A673 (cell line): Measurements from ENCODE around the gene PLIN5. TPM values are rescaled to one million over a fixed set of nuclear protein-coding genes. Genes with fewer than 3 reads are reported as not detected.

Experiments used
- BruUV-seq: library from RNA; stranded (reverse); fragments of 400-500 nt; replicated peaks from 2 replicates; lab custom pipeline; 2021; lab: Mats Ljungman, UMichigan
- CTCF ChIA-PET: fragments of 300-600 bp; sonication (Branson Sonifier 250); formaldehyde crosslinking; loops from one replicate; lab custom pipeline; 2022; ENCODE audit warnings: antibody characterized with exemption; lab: Charles Lee
- POLR2A ChIA-PET: fragments of 300-600 bp; sonication (Branson Sonifier 250); formaldehyde crosslinking; loops from one replicate; lab custom pipeline; 2022; ENCODE audit warnings: antibody characterized with exemption; ENCODE audit not compliant: low non-redundant PET; lab: Charles Lee
- DNase-seq: peaks from one replicate; pipeline ENCODE4 v3.0.0-alpha.2; 2015; ENCODE audit warnings: low spot score
- H3K27ac ChIP-seq: fragments of 200-600 bp; sonication (generic); 2 replicates; pipeline ENCODE4 v1.5.1; 2016; ENCODE audit warnings: mixed run types, low read depth, mild to moderate bottlenecking, mixed read lengths, antibody characterized with exemption, low read length; ENCODE audit not compliant: poor library complexity, severe bottlenecking
- H3K27me3 ChIP-seq: fragments of 200-600 bp; sonication (generic); replicated peaks from 2 replicates; pipeline ENCODE4 v1.6.1; 2017; ENCODE audit warnings: mixed run types, low read depth, mild to moderate bottlenecking, mixed read lengths, antibody characterized with exemption, low read length; ENCODE audit not compliant: insufficient read depth, poor library complexity
- H3K36me3 ChIP-seq: fragments of 200-600 bp; sonication (generic); 2 replicates; pipeline ENCODE4 v1.6.1; 2016; ENCODE audit warnings: mixed run types, mild to moderate bottlenecking, mixed read lengths, antibody characterized with exemption, low read length; ENCODE audit not compliant: insufficient read depth, poor library complexity, severe bottlenecking
- H3K4me1 ChIP-seq: fragments of 200-600 bp; sonication (generic); 2 replicates; pipeline ENCODE4 v1.6.1; 2017; ENCODE audit warnings: mixed run types, mild to moderate bottlenecking, mixed read lengths, antibody characterized with exemption, low read length; ENCODE audit not compliant: insufficient read depth, poor library complexity, severe bottlenecking
- H3K4me3 ChIP-seq: fragments of 200-600 bp; sonication (generic); 2 replicates; pipeline ENCODE4 v1.5.1; 2016; ENCODE audit warnings: low read depth, mixed run types, mild to moderate bottlenecking, mixed read lengths, low read length; ENCODE audit not compliant: poor library complexity, severe bottlenecking
- H3K9me3 ChIP-seq: fragments of 200-600 bp; sonication (generic); 2 replicates; pipeline ENCODE4 v1.6.1; 2016; ENCODE audit warnings: mixed run types, low read depth, mild to moderate bottlenecking, mixed read lengths, antibody characterized with exemption, low read length; ENCODE audit not compliant: poor library complexity, severe bottlenecking
- EZH2 ChIP-seq: fragments of 200-600 bp; sonication (generic); IDR thresholded peaks from 2 replicates; pipeline ENCODE4 v1.6.1; 2017; ENCODE audit warnings: borderline replicate concordance, low read depth, mild to moderate bottlenecking, mixed read lengths, antibody characterized with exemption, low read length; ENCODE audit not compliant: poor library complexity, severe bottlenecking
- intact Hi-C: fragments of 100-400 bp; cut with micrococcal nuclease; formaldehyde crosslinking; loops from one replicate; pipeline ENCODE4 v1.10.0; 2022; ENCODE audit not compliant: unreplicated experiment
- total RNA-seq: library from RNA; stranded (reverse); gene quantifications from 2 replicates; pipeline ENCODE4 v1.2.3, GENCODE V29; 2021
- TF ChIP-seq, protein P1 (sequence below): fragments of 300-800, 200-600 bp; sonication (generic); conservative IDR thresholded peaks from 2 replicates; pipeline ENCODE4 v1.5.1; 2017; ENCODE audit warnings: low read depth, mild to moderate bottlenecking, antibody characterized with exemption, low read length, moderate library complexity, mixed read lengths

Gene PLIN5
- total RNA-seq, 1 experiment from 2014 or later: 3.0 TPM

DNA sequence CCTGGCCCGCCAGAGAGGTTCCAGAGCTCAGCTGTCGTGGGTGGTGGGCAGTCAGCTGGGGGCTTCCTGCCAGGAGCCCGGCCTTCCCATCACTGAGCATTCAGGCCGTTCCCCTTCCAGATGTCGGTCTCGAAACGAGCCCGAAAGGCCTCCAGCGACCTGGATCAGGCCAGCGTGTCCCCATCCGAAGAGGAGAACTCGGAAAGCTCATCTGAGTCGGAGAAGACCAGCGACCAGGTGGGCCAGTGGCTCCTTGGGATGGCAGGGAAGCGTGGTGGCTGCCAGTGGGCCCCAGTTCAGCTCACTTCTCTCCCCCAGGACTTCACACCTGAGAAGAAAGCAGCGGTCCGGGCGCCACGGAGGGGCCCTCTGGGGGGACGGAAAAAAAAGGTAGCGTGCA lies 43.6 kb downstream of the PLIN5 start:
- POLR2A ChIA-PET: no interaction called here

DNA sequence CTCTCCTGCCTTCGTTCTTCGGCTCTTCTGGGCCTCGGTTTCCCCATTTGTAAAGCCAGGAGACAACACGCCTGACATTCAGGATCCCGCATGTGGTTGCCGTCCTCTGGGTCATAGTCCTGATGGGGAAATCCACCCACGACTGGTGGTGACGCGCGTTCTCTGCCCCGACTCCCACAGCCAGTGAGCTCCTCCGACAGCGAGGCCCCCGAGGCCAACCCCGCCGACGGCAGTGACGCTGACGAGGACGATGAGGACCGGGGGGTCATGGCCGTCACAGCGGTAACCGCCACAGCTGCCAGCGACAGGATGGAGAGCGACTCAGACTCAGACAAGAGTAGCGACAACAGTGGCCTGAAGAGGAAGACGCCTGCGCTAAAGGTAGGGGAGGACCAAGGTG lies 46.5 kb downstream of the PLIN5 start:
- Histone ChIP-seq H3K36me3 (peaks cover 18% of the 10 kb centered on the region), H3K9me3 (no peaks in the 10 kb centered on the region), H3K4me3 (no peak overlapping the region), H3K4me1 (no peaks in the 10 kb centered on the region), H3K27me3 (no peaks in the 10 kb centered on the region), H3K27ac (no peak overlapping the region)
- DNase-seq: no peak
- BruUV-seq: no TSS peak
- TF ChIP-seq EZH2: no peak
- intact Hi-C loops: no loop called here
- CTCF ChIA-PET: no interaction called here
- POLR2A ChIA-PET: no interaction called here

More for the DNA sequence above, 43.6 kb downstream of the PLIN5 start:
- Histone ChIP-seq H3K9me3 (no peaks in the 10 kb centered on the region), H3K4me1 (no peaks in the 10 kb centered on the region), H3K36me3 (peaks cover 33% of the 10 kb centered on the region), H3K4me3 (no peak overlapping the region), H3K27me3 (no peaks in the 10 kb centered on the region), H3K27ac (no peak overlapping the region)
- DNase-seq: no peak
- no TSS peak for BruUV-seq
- CTCF ChIA-PET: no interaction called here
- TF ChIP-seq, protein P1, sequence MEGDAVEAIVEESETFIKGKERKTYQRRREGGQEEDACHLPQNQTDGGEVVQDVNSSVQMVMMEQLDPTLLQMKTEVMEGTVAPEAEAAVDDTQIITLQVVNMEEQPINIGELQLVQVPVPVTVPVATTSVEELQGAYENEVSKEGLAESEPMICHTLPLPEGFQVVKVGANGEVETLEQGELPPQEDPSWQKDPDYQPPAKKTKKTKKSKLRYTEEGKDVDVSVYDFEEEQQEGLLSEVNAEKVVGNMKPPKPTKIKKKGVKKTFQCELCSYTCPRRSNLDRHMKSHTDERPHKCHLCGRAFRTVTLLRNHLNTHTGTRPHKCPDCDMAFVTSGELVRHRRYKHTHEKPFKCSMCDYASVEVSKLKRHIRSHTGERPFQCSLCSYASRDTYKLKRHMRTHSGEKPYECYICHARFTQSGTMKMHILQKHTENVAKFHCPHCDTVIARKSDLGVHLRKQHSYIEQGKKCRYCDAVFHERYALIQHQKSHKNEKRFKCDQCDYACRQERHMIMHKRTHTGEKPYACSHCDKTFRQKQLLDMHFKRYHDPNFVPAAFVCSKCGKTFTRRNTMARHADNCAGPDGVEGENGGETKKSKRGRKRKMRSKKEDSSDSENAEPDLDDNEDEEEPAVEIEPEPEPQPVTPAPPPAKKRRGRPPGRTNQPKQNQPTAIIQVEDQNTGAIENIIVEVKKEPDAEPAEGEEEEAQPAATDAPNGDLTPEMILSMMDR: no peak
- TF ChIP-seq EZH2: no peak
- intact Hi-C loops: no loop called here

DNA sequence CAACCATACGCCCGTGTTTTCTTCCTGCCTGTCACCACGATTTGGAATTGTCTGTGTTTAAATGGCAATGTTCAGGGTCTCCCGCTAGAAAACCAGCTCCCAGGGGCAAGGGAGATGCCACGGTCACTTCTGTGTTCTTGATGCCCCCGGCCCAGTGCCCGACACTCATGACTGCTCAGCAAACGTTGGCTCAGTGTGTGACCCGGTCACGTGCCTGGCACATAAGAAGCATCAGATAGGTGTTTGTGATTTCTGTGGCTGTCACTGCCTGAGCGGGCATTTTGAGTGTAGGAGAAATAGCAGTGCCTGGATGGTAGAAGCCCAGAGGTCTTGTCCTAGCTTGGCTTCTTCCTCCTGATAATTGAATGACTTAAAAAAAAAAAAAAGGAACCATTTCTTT lies 47.5 kb downstream of the PLIN5 start:
- H3K9me3 ChIP-seq: no peaks in the 10 kb centered on the region
- no peaks in the 10 kb centered on the region for H3K4me1 ChIP-seq
- DNase-seq: no peak
- no TSS peak for BruUV-seq
- H3K36me3 ChIP-seq: peaks cover 14% of the 10 kb centered on the region
- ChIA-PET POLR2A (no interaction called here), CTCF (no interaction called here)
- intact Hi-C loops: no loop called here
- no peak for TF ChIP-seq EZH2
- no peak overlapping the region for H3K4me3 ChIP-seq
- no peak overlapping the region for H3K27ac ChIP-seq
- H3K27me3 ChIP-seq: no peaks in the 10 kb centered on the region

DNA sequence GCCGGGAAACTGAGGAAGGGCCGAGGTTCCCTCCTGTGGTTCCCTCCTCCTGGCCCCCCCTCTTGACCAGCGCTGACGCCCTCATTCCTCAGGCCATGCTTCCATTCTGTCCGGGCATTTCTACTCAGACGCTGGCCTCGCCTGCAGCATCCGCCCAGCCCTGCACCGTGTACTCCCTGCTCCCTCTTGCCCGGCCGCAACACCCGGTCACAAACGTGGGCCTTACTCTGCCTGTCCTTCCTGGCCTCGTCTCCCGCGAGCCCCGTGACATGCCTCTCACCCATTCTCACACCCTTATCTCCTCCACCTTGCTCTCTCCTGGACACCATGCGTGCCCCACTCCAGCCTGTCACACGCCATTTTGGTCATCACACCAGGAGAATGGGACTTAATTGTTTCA lies 51.6 kb downstream of the PLIN5 start:
- Histone ChIP-seq H3K4me3 (no peak overlapping the region), H3K27me3 (no peaks in the 10 kb centered on the region), H3K36me3 (peaks cover 15% of the 10 kb centered on the region), H3K27ac (no peak overlapping the region), H3K9me3 (no peaks in the 10 kb centered on the region), H3K4me1 (no peaks in the 10 kb centered on the region)
- ChIA-PET CTCF (no interaction called here), POLR2A (no interaction called here)
- BruUV-seq: no TSS peak
- TF ChIP-seq, protein P1: no peak
- TF ChIP-seq EZH2: no peak
- intact Hi-C loops: no loop called here
- no peak for DNase-seq
